Measurements from ENCODE around the gene NLGN4X.
A peak's percentile ranks its signal among the peaks of the same experiment; 100 is the strongest.

The NLGN4X gene

GRCh38 chrX:6163721-6164120, 64.9 kb downstream of the NLGN4X start:
- intact Hi-C loops (cut with DNase I): no loop called here
- no peak for DNase-seq

GRCh38 chrX:6159468-6159867, 69.2 kb downstream of the NLGN4X start:
- DNase-seq: no peak
- intact Hi-C loops (cut with DNase I): no loop called here

GRCh38 chrX:6151971-6152370, 76.7 kb downstream of the NLGN4X start:
- intact Hi-C loops (cut with DNase I): no loop called here
- no peak for DNase-seq

GRCh38 chrX:6149060-6149872, 79.4 kb downstream of the NLGN4X start:
- no peak for DNase-seq
- intact Hi-C loops (cut with DNase I): no loop called here

GRCh38 chrX:6134255-6134654, 94.4 kb downstream of the NLGN4X start:
- no peak for DNase-seq
- intact Hi-C loops (cut with DNase I): no loop called here

- DNase-seq: no peak
- intact Hi-C loops (cut with DNase I): no loop called here
Measured at GRCh38 chrX:6132970-6133369, 95.7 kb downstream of the NLGN4X start.

- intact Hi-C loops (cut with DNase I): no loop called here
- DNase-seq: no peak
Measured at GRCh38 chrX:6131287-6131686, 97.4 kb downstream of the NLGN4X start.

GRCh38 chrX:6129195-6129594, 99.5 kb downstream of the NLGN4X start:
- DNase-seq: no peak
- intact Hi-C loops (cut with DNase I): no loop called here

- DNase-seq: no peak
- intact Hi-C loops (cut with DNase I): no loop called here
Measured at GRCh38 chrX:6120329-6120728, 108.3 kb downstream of the NLGN4X start.

- no peak for DNase-seq
- intact Hi-C loops (cut with DNase I): no loop called here
Measured at GRCh38 chrX:6095469-6095868, 133.2 kb downstream of the NLGN4X start.

- DNase-seq: no peak
- intact Hi-C loops (cut with DNase I): no loop called here
Measured at GRCh38 chrX:6074532-6074931, 154.1 kb downstream of the NLGN4X start.

GRCh38 chrX:6071731-6072130, 156.9 kb downstream of the NLGN4X start:
- DNase-seq: peak in 1 of 10 donors; percentile 75
- intact Hi-C loops (cut with DNase I): no loop called here

- intact Hi-C loops (cut with DNase I): no loop called here
- no peak for DNase-seq
Measured at GRCh38 chrX:6067600-6067999, 161.1 kb downstream of the NLGN4X start.

- DNase-seq: peak in 6 of 10 donors; percentile 5 to 85 (median 26)
- intact Hi-C loops (cut with DNase I): no loop called here
Measured at GRCh38 chrX:6053141-6053540, 175.5 kb downstream of the NLGN4X start.

GRCh38 chrX:6052111-6052745, 176.4 kb downstream of the NLGN4X start:
- peak in 8 of 10 donors; percentile 17 to 87 (median 34) for DNase-seq
- intact Hi-C loops (cut with DNase I): no loop called here

- intact Hi-C loops (cut with DNase I): no loop called here
- DNase-seq: no peak
Measured at GRCh38 chrX:6049132-6049531, 179.5 kb downstream of the NLGN4X start.

GRCh38 chrX:6041630-6042029, 187.0 kb downstream of the NLGN4X start:
- intact Hi-C loops (cut with DNase I): no loop called here
- DNase-seq: no peak

- DNase-seq: no peak
- intact Hi-C loops (cut with DNase I): no loop called here
Measured at GRCh38 chrX:6029014-6029413, 199.7 kb downstream of the NLGN4X start.

- intact Hi-C loops (cut with DNase I): no loop called here
- peak in 1 of 10 donors; percentile 59 for DNase-seq
Measured at GRCh38 chrX:6026980-6027379, 201.7 kb downstream of the NLGN4X start.

GRCh38 chrX:6026429-6026828, 202.2 kb downstream of the NLGN4X start:
- DNase-seq: no peak
- intact Hi-C loops (cut with DNase I): no loop called here

GRCh38 chrX:6024204-6024603, 204.5 kb downstream of the NLGN4X start:
- intact Hi-C loops (cut with DNase I): loop anchor here (5.0 kb wide), 1 partner anchor 198 kb away; no protein-coding TSS in a partner anchor
- DNase-seq: no peak

Data from posterior cingulate gyrus (tissue), 11 donors.